Lower lobe of right lung (tissue), 2 donors: ENCODE measurements around the gene TBX4. TPM values are rescaled to one million over a fixed set of nuclear protein-coding genes. Genes with fewer than 3 reads are reported as not detected.

ENCODE experiments used
- ATAC-seq, 2 donors: fragments of 200-7000 bp; cut with Tn5 transposase; one replicate each; pipeline ENCODE4 v1.9.1; 2020 to 2022; ENCODE audit warnings: mild to moderate bottlenecking in 2 of 2, moderate library complexity in 2 of 2
- DNase-seq: peaks from one replicate; pipeline ENCODE4 v3.0.0-alpha.2; 2020
- H3K27ac ChIP-seq: fragments of 200-600 bp; one replicate; pipeline ENCODE4 v1.8.0; 2022
- H3K27me3 ChIP-seq: fragments of 200-600 bp; one replicate; pipeline ENCODE4 v1.8.0; 2022; ENCODE audit warnings: low read depth
- H3K36me3 ChIP-seq: fragments of 200-600 bp; one replicate; pipeline ENCODE4 v1.8.0; 2022; ENCODE audit warnings: mild to moderate bottlenecking
- H3K4me1 ChIP-seq: fragments of 200-600 bp; one replicate; pipeline ENCODE4 v1.8.0; 2022
- H3K4me3 ChIP-seq: fragments of 200-600 bp; one replicate; pipeline ENCODE4 v1.8.0; 2022; ENCODE audit warnings: mild to moderate bottlenecking
- H3K9me3 ChIP-seq: fragments of 200-600 bp; one replicate; pipeline ENCODE4 v1.8.0; 2022
- CTCF ChIP-seq: fragments of 200-600 bp; IDR thresholded peaks from one replicate; pipeline ENCODE4 v1.8.0; 2022; ENCODE audit warnings: antibody characterized with exemption, mild to moderate bottlenecking
- intact Hi-C: fragments of 100-400 bp; cut with DNase I; formaldehyde crosslinking; loops from one replicate; pipeline ENCODE4 v1.11.0; 2022
- total RNA-seq: library from RNA; stranded (reverse); fragmentation: NEBNext Ultra II Directional; extraction: Animal tissue kit (Norgen Biotek cat#: 25700); gene quantifications from one replicate; pipeline ENCODE4 v1.2.1, GENCODE V29; 2021
- donor health status: DM: no; HTN: yes; CAD: no; lungs with severe emphysema.

Gene TBX4
- total RNA-seq, 1 donor from 2014 or later, result 22.3 TPM

GRCh38 chr17:61498042-61498994, 46.1 kb downstream of the TBX4 start:
- Histone ChIP-seq H3K9me3 (no peaks in the 10 kb centered on the region), H3K4me1 (no peaks in the 10 kb centered on the region), H3K27me3 (no peaks in the 10 kb centered on the region), H3K4me3 (no peak overlapping the region), H3K27ac (no peak overlapping the region), H3K36me3 (no peaks in the 10 kb centered on the region)
- DNase-seq, result no peak
- intact Hi-C loops, result no loop called here
- no peak for TF ChIP-seq CTCF
- no peak for ATAC-seq

GRCh38 chr17:61499632-61500031, 47.4 kb downstream of the TBX4 start:
- no peak for TF ChIP-seq CTCF
- ATAC-seq (no peak), DNase-seq (no peak)
- Histone ChIP-seq H3K9me3 (no peaks in the 10 kb centered on the region), H3K4me3 (no peak overlapping the region), H3K27ac (no peak overlapping the region), H3K4me1 (no peaks in the 10 kb centered on the region), H3K27me3 (no peaks in the 10 kb centered on the region), H3K36me3 (no peaks in the 10 kb centered on the region)
- intact Hi-C loops, result no loop called here

GRCh38 chr17:61500287-61500686, 48.1 kb downstream of the TBX4 start:
- no peaks in the 10 kb centered on the region for H3K36me3 ChIP-seq
- TF ChIP-seq CTCF, result no peak
- ATAC-seq (no peak), DNase-seq (no peak)
- H3K27ac ChIP-seq, result no peak overlapping the region
- H3K27me3 ChIP-seq, result no peaks in the 10 kb centered on the region
- no peaks in the 10 kb centered on the region for H3K9me3 ChIP-seq
- H3K4me3 ChIP-seq, result no peak overlapping the region
- intact Hi-C loops, result no loop called here
- no peaks in the 10 kb centered on the region for H3K4me1 ChIP-seq

- TF ChIP-seq CTCF, result no peak
- Histone ChIP-seq H3K27ac (no peak overlapping the region), H3K36me3 (no peaks in the 10 kb centered on the region), H3K27me3 (no peaks in the 10 kb centered on the region), H3K4me1 (no peaks in the 10 kb centered on the region), H3K4me3 (no peak overlapping the region), H3K9me3 (no peaks in the 10 kb centered on the region)
- ATAC-seq, result no peak
- intact Hi-C loops, result no loop called here
- no peak for DNase-seq
Measured at GRCh38 chr17:61502292-61502691, 50.1 kb downstream of the TBX4 start.

GRCh38 chr17:61503961-61504360, 51.7 kb downstream of the TBX4 start:
- Histone ChIP-seq H3K4me3 (no peak overlapping the region), H3K27ac (no peak overlapping the region), H3K4me1 (no peaks in the 10 kb centered on the region), H3K9me3 (no peaks in the 10 kb centered on the region), H3K36me3 (no peaks in the 10 kb centered on the region), H3K27me3 (no peaks in the 10 kb centered on the region)
- no peak for TF ChIP-seq CTCF
- DNase-seq (no peak), ATAC-seq (no peak)
- intact Hi-C loops, result no loop called here
